GM12878 (cell line): ENCODE data around the gene CHKA. TPM values are rescaled to one million over a fixed set of nuclear protein-coding genes. Genes with fewer than 3 reads are reported as not detected.

Source experiments
- ATAC-seq: fragments of 200-7000 bp; cut with Tn5 transposase; 3 replicates; pipeline ENCODE4 v1.9.1; 2020; ENCODE audit warnings: mild to moderate bottlenecking, moderate library complexity
- BruUV-seq: library from RNA; stranded (reverse); fragments of 400-500 nt; replicated peaks from 2 replicates; lab custom pipeline; 2021; lab: Mats Ljungman, UMichigan
- CTCF ChIA-PET: fragments of 300-600 bp; sonication (Branson Sonifier 250); formaldehyde crosslinking; extraction: SDS; loops from one replicate; lab custom pipeline; 2021; ENCODE audit warnings: inconsistent platforms; lab: Yijun Ruan, JAX
- POLR2A ChIA-PET: fragments of 350-600 bp; formaldehyde crosslinking; extraction: SDS; loops from one replicate; lab custom pipeline; 2021; ENCODE audit warnings: inconsistent platforms; lab: Charles Lee
- RAD21 ChIA-PET: fragments of 300-600 bp; sonication (Branson Sonifier 250); formaldehyde crosslinking; loops from one replicate; lab custom pipeline; 2023; ENCODE audit warnings: antibody characterized with exemption; ENCODE audit not compliant: unreplicated experiment; lab: Charles Lee
- SMC1A ChIA-PET: fragments of 300-600 bp; sonication (Branson Sonifier 250); formaldehyde crosslinking; loops from one replicate; lab custom pipeline; 2023; ENCODE audit not compliant: unreplicated experiment, uncharacterized antibody; lab: Charles Lee
- DNase-seq: peaks from one replicate; pipeline ENCODE4 v3.0.0-alpha.2; 2011; ENCODE audit warnings: low read depth, low spot score
- FAIRE-seq: peaks from 3 replicates; lab custom pipeline; 2011; peaks lifted over from hg19 to GRCh38; lab: Jason Lieb, UNC
- H2AFZ ChIP-seq: 2 replicates; pipeline ENCODE4 v1.6.0; 2011; ENCODE audit warnings: low read depth, low read length, control low read depth; ENCODE audit not compliant: control insufficient read depth
- H3K27ac ChIP-seq: 2 replicates; pipeline ENCODE4 v1.5.1; 2011; ENCODE audit warnings: control low read depth; ENCODE audit not compliant: control insufficient read depth, insufficient read depth
- H3K27me3 ChIP-seq, 2 experiments: replicated peaks in 1 of 2; 2 replicates each; pipeline versions ENCODE4 v1.6.0 to v1.6.1; 2011; ENCODE audit warnings: low read length in 1 of 2; ENCODE audit not compliant: control insufficient read depth in 2 of 2, insufficient read depth in 2 of 2
- H3K36me3 ChIP-seq, 2 experiments: 2 replicates each; pipeline ENCODE4 v1.5.1; 2011; ENCODE audit warnings: low read length in 1 of 2; ENCODE audit not compliant: control insufficient read depth in 2 of 2, insufficient read depth in 2 of 2
- H3K4me1 ChIP-seq: 2 replicates; pipeline ENCODE4 v1.6.1; 2011; ENCODE audit warnings: mild to moderate bottlenecking, low read length, moderate library complexity, mixed read lengths; ENCODE audit not compliant: control insufficient read depth, insufficient read depth
- H3K4me2 ChIP-seq: 2 replicates; pipeline ENCODE4 v1.6.0; 2011; ENCODE audit warnings: control low read depth; ENCODE audit not compliant: control insufficient read depth, insufficient read depth
- H3K4me3 ChIP-seq: fragments of 200-600 bp; sonication (generic); 2 replicates; pipeline ENCODE4 v1.5.1; 2016
- H3K79me2 ChIP-seq: 2 replicates; pipeline ENCODE4 v1.6.0; 2011; ENCODE audit warnings: low read length; ENCODE audit not compliant: control insufficient read depth, insufficient read depth
- H3K9ac ChIP-seq: 2 replicates; pipeline ENCODE4 v1.8.0; 2011; ENCODE audit warnings: low read length, control low read depth, mixed read lengths; ENCODE audit not compliant: control insufficient read depth, insufficient read depth
- H3K9me3 ChIP-seq: replicated peaks from 3 replicates; pipeline ENCODE4 v1.5.1; 2011; ENCODE audit warnings: mild to moderate bottlenecking, low read length; ENCODE audit not compliant: control insufficient read depth, insufficient read depth
- H4K20me1 ChIP-seq: 2 replicates; pipeline ENCODE4 v1.6.0; 2011; ENCODE audit not compliant: control insufficient read depth, insufficient read depth
- CBFB ChIP-seq: IDR thresholded peaks from 2 replicates; pipeline ENCODE4 v1.6.1; 2016; ENCODE audit warnings: antibody characterized with exemption, low read depth
- FOXK2 ChIP-seq: fragments of 450-650 bp; IDR thresholded peaks from 2 replicates; pipeline ENCODE4 v1.6.1; 2017; ENCODE audit warnings: mild to moderate bottlenecking, moderate library complexity
- GATAD2B ChIP-seq: fragments of 450-650 bp; conservative IDR thresholded peaks from 2 replicates; pipeline ENCODE4 v1.6.1; 2017; ENCODE audit warnings: low read depth, mild to moderate bottlenecking, moderate library complexity
- MYB ChIP-seq: fragments of 150-350 bp; IDR thresholded peaks from 2 replicates; pipeline ENCODE4 v1.6.1; 2014; ENCODE audit warnings: mild to moderate bottlenecking, low read depth, low read length, borderline replicate concordance
- NBN ChIP-seq: fragments of 450-650 bp; IDR thresholded peaks from 2 replicates; pipeline ENCODE4 v1.6.1; 2016
- PAX8 ChIP-seq: fragments of 450-650 bp; IDR thresholded peaks from 2 replicates; pipeline ENCODE4 v1.6.1; 2017; ENCODE audit warnings: mild to moderate bottlenecking, moderate library complexity
- SPI1 ChIP-seq: IDR thresholded peaks from 2 replicates; pipeline ENCODE4 v1.6.1; 2011; ENCODE audit warnings: low read depth, mild to moderate bottlenecking, low read length, moderate library complexity, borderline replicate concordance; ENCODE audit not compliant: insufficient read depth
- ZBED1 ChIP-seq: IDR thresholded peaks from 2 replicates; pipeline ENCODE4 v1.6.1; 2016; ENCODE audit warnings: borderline replicate concordance
- WGBS: methylation state at CpG from one replicate; pipeline ENCODE4 v1.1.6; 2016; ENCODE audit warnings: low lambda C conversion rate; ENCODE audit not compliant: insufficient replicate concordance, insufficient coverage; ENCODE audit errors: missing lambda C conversion rate; 5-methylcytosine and 5-hydroxymethylcytosine counted together
- in situ Hi-C: fragments of 300-500 bp; cut with MboI; formaldehyde crosslinking; loops from 9 replicates; pipeline ENCODE4 v1.14.3; 2018; ENCODE audit warnings: mixed read lengths
- intact Hi-C: fragments of 100-400 bp; cut with micrococcal nuclease; formaldehyde crosslinking; loops from one replicate; pipeline ENCODE4 v1.14.2; 2022; ENCODE audit not compliant: unreplicated experiment
- polyA plus RNA-seq, 11 experiments: library from polyadenylated mRNA; depleted of rRNA in 4 of 11; unstranded in 6 of 11; stranded (reverse) in 5 of 11; fragments of >200 nt; fragmentation: Nextera tagmentation in 4 of 11; fragmentation: Illumina TruSeq in 1 of 11; extraction: Ambion mirVana in 4 of 11; extraction: Trizol in 1 of 11; gene quantifications; 1 replicate in 1 of 11; 2 replicates in 10 of 11; pipeline versions ENCODE4 v1.2.1 to v1.2.3, GENCODE V29; 2011 to 2016; ENCODE audit warnings: inconsistent platforms in 2 of 11, missing spikeins in 2 of 11, low read depth in 1 of 11
- total RNA-seq, 4 experiments: library from RNA; depleted of rRNA in 3 of 4; stranded (reverse); fragments of >200 nt in 3 of 4; fragmentation: Illumina TruSeq in 1 of 4; extraction: Trizol in 1 of 4; gene quantifications; 2 replicates each; pipeline versions ENCODE4 v1.2.1 to v1.2.3, GENCODE V29; 2013 to 2021
- TF ChIP-seq, protein P1 (sequence below): IDR thresholded peaks from 2 replicates; pipeline ENCODE4 v1.6.1; 2012; ENCODE audit warnings: low read length, inconsistent platforms
- TF ChIP-seq, protein P2 (sequence below): fragments of 450-650 bp; IDR thresholded peaks from 2 replicates; pipeline ENCODE4 v1.6.1; 2017; ENCODE audit warnings: mild to moderate bottlenecking, low read depth, inconsistent platforms; ENCODE audit not compliant: poor library complexity, severe bottlenecking

CHKA gene
- total and polyA plus RNA-seq, 10 of the 15 experiments (the other 5 are each of a cell fraction or from before 2014, with no cell fraction given) = 5.2 to 29.2 (median 21.2) TPM

DNA sequence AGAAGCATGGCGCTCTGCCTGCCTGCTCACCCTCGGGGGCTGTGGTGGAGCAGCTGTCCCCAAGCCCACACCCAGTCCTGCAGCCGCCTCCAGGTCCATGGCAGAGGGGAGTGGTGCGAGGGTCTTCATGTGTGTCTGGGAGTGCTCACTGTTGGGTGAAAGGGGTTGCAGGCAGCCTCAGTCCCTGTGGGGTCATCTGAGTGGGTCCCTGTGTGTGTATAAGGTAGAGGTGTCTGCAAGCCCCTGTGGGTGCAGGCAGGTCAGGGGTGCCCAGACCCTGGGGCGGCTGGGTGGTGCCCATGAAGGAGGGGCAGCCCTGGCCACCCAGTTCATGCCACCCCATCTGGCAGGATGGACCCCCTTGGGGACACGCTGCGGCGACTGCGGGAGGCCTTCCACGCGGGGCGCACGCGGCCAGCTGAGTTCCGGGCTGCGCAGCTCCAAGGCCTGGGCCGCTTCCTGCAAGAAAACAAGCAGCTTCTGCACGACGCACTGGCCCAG is 106.2 kb downstream of the CHKA start:
- ChIA-PET CTCF (interaction anchor here (2.6 kb wide), 1 partner anchor 194 kb away, joined by 6 read pairs; no protein-coding TSS in a partner anchor), POLR2A (no interaction called here)
- Histone ChIP-seq H3K4me3 (no peak overlapping the region), H2AFZ (no peak overlapping the region), H3K27me3 (no peaks in the 10 kb centered on the region; a peak in 1 of 4 replicates), H3K27ac (no peak overlapping the region)
- in situ Hi-C loops (no loop called here), intact Hi-C loops (no loop called here)
- BruUV-seq = no TSS peak
- FAIRE-seq = no peak
- TF ChIP-seq ZBED1 (no peak), GATAD2B (no peak), MYB (no peak), SPI1 (no peak), PAX8 (no peak), NBN (no peak), FOXK2 (no peak), CBFB (no peak)
- TF ChIP-seq, protein P1, sequence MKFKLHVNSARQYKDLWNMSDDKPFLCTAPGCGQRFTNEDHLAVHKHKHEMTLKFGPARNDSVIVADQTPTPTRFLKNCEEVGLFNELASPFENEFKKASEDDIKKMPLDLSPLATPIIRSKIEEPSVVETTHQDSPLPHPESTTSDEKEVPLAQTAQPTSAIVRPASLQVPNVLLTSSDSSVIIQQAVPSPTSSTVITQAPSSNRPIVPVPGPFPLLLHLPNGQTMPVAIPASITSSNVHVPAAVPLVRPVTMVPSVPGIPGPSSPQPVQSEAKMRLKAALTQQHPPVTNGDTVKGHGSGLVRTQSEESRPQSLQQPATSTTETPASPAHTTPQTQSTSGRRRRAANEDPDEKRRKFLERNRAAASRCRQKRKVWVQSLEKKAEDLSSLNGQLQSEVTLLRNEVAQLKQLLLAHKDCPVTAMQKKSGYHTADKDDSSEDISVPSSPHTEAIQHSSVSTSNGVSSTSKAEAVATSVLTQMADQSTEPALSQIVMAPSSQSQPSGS = no peak
- TF ChIP-seq, protein P2, sequence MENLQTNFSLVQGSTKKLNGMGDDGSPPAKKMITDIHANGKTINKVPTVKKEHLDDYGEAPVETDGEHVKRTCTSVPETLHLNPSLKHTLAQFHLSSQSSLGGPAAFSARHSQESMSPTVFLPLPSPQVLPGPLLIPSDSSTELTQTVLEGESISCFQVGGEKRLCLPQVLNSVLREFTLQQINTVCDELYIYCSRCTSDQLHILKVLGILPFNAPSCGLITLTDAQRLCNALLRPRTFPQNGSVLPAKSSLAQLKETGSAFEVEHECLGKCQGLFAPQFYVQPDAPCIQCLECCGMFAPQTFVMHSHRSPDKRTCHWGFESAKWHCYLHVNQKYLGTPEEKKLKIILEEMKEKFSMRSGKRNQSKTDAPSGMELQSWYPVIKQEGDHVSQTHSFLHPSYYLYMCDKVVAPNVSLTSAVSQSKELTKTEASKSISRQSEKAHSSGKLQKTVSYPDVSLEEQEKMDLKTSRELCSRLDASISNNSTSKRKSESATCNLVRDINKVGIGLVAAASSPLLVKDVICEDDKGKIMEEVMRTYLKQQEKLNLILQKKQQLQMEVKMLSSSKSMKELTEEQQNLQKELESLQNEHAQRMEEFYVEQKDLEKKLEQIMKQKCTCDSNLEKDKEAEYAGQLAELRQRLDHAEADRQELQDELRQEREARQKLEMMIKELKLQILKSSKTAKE = no peak
- TF ChIP-seq, all 136 proteins: peak for 0
- ATAC-seq (no peak), DNase-seq (no peak)
- H3K9ac ChIP-seq = no peak overlapping the region
- no peak overlapping the region for H3K4me2 ChIP-seq
- H3K9me3 ChIP-seq = no peaks in the 10 kb centered on the region
- no peaks in the 10 kb centered on the region for H3K79me2 ChIP-seq
- H3K36me3 ChIP-seq = no peaks in the 10 kb centered on the region
- RAD21 ChIA-PET = no interaction called here
- peaks cover 3% of the 10 kb centered on the region for H3K4me1 ChIP-seq
- H4K20me1 ChIP-seq = no peaks in the 10 kb centered on the region
- WGBS = 68% methylated on average over 19 of the region's 19 CpGs
- SMC1A ChIA-PET = no interaction called here
